ENCODE measurements around the gene IL32. TPM values are rescaled to one million over a fixed set of nuclear protein-coding genes. Genes with fewer than 3 reads are reported as not detected.
A peak's percentile ranks its signal among the peaks of the same experiment; 100 is the strongest.

The IL32 gene
- total and polyA plus RNA-seq, 9 of the 15 experiments (the other 6 are each of a cell fraction or from before 2014, with no cell fraction given): 0.21 to 2.2 (median 0.37) TPM; not detected in 3

DNA sequence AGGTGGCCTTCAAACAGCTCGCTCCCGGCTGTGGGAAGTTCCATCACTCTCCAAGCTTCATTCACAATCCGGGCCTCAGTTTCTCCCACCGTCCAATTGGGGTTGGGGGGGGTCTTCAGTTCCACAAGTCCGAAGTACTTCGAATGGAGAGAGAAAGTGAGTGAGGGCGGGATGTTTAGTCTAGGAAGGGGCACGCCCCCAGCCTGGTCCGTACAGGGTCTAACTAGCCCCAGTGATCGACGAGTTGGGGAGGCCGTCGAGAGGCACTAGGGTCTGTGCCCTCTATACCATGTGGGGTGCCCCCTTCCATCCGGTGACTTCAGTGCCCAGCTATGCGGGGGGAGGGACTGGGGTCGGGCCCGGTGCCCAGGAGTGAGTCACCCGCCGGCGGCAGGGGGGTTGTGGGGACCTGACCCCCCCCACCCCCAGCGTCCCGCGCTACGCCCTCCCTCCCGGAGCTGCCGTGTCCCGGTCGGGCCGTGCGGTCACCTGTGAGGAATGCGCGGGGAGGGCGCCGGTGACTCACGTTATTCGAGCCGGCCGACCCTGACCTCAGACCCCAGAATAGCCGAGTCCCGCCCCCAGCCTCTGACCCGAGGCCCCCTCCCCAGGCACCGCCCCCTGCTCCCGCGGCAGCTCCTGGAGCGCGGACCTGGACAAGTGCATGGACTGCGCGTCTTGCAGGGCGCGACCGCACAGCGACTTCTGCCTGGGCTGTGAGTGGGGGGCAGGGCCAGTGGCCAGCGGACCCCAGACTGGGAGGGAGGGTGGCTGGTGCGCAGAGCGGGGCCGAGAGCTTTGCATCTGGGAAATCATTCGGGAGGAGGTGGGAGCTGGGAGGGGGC is 44.6 kb upstream of the IL32 start (continued):
- TF ChIP-seq, protein P1, sequence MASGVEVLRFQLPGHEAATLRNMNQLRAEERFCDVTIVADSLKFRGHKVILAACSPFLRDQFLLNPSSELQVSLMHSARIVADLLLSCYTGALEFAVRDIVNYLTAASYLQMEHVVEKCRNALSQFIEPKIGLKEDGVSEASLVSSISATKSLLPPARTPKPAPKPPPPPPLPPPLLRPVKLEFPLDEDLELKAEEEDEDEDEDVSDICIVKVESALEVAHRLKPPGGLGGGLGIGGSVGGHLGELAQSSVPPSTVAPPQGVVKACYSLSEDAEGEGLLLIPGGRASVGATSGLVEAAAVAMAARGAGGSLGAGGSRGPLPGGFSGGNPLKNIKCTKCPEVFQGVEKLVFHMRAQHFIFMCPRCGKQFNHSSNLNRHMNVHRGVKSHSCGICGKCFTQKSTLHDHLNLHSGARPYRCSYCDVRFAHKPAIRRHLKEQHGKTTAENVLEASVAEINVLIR (CRISPR knock-in tag; IDR thresholded peaks at IDR 0.05): no peak
- TF ChIP-seq, protein P2, sequence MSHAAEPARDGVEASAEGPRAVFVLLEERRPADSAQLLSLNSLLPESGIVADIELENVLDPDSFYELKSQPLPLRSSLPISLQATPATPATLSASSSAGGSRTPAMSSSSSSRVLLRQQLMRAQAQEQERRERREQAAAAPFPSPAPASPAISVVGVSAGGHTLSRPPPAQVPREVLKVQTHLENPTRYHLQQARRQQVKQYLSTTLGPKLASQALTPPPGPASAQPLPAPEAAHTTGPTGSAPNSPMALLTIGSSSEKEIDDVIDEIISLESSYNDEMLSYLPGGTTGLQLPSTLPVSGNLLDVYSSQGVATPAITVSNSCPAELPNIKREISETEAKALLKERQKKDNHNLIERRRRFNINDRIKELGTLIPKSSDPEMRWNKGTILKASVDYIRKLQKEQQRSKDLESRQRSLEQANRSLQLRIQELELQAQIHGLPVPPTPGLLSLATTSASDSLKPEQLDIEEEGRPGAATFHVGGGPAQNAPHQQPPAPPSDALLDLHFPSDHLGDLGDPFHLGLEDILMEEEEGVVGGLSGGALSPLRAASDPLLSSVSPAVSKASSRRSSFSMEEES (CRISPR knock-in tag; IDR thresholded peaks at IDR 0.05): no peak
- TF ChIP-seq ZNF584 (CRISPR knock-in tag; IDR thresholded peaks at IDR 0.05; ENCODE audit: low read depth) (no peak), NCOA6 (IDR thresholded peaks at IDR 0.05) (no peak), ZNF764 (CRISPR knock-in tag; IDR thresholded peaks at IDR 0.05; ENCODE audit: low read depth) (no peak), GATA2 (CRISPR knock-in tag; IDR thresholded peaks at IDR 0.05) (no peak), HDAC8 (tag; IDR thresholded peaks at IDR 0.05) (no peak), FOS (IDR thresholded peaks at IDR 0.05; ENCODE audit: extremely low read depth, insufficient read length) (no peak), MTA3 (IDR thresholded peaks at IDR 0.05; ENCODE audit: borderline replicate concordance) (peak; percentile 27), TCF15 (CRISPR knock-in tag; IDR thresholded peaks at IDR 0.05) (no peak), FOSL1 (tag; conservative IDR thresholded peaks at IDR 0.05) (peak; percentile 93), POLR2A (conservative IDR thresholded peaks at IDR 0.05) (peak; percentile 33; the same call in 1 of the 2 replicates), ZNF551 (CRISPR knock-in tag; IDR thresholded peaks at IDR 0.05) (no peak), TEAD4 (IDR thresholded peaks at IDR 0.05; ENCODE audit: low read length) (peak; percentile 69; the same call in 1 of the 2 replicates), TEAD4 (CRISPR knock-in tag; IDR thresholded peaks at IDR 0.05; ENCODE audit: borderline replicate concordance) (peak; percentile 83; the same call in 1 of the 2 replicates), ZNF3 (CRISPR knock-in tag; IDR thresholded peaks at IDR 0.05) (no peak), FUS (optimal IDR thresholded peaks at IDR 0.05; ENCODE audit: low read depth, low read length) (no peak)
- TF ChIP-seq, protein P3, sequence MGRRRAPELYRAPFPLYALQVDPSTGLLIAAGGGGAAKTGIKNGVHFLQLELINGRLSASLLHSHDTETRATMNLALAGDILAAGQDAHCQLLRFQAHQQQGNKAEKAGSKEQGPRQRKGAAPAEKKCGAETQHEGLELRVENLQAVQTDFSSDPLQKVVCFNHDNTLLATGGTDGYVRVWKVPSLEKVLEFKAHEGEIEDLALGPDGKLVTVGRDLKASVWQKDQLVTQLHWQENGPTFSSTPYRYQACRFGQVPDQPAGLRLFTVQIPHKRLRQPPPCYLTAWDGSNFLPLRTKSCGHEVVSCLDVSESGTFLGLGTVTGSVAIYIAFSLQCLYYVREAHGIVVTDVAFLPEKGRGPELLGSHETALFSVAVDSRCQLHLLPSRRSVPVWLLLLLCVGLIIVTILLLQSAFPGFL (CRISPR knock-in tag; IDR thresholded peaks at IDR 0.05): no peak
- TF ChIP-seq, protein P4, sequence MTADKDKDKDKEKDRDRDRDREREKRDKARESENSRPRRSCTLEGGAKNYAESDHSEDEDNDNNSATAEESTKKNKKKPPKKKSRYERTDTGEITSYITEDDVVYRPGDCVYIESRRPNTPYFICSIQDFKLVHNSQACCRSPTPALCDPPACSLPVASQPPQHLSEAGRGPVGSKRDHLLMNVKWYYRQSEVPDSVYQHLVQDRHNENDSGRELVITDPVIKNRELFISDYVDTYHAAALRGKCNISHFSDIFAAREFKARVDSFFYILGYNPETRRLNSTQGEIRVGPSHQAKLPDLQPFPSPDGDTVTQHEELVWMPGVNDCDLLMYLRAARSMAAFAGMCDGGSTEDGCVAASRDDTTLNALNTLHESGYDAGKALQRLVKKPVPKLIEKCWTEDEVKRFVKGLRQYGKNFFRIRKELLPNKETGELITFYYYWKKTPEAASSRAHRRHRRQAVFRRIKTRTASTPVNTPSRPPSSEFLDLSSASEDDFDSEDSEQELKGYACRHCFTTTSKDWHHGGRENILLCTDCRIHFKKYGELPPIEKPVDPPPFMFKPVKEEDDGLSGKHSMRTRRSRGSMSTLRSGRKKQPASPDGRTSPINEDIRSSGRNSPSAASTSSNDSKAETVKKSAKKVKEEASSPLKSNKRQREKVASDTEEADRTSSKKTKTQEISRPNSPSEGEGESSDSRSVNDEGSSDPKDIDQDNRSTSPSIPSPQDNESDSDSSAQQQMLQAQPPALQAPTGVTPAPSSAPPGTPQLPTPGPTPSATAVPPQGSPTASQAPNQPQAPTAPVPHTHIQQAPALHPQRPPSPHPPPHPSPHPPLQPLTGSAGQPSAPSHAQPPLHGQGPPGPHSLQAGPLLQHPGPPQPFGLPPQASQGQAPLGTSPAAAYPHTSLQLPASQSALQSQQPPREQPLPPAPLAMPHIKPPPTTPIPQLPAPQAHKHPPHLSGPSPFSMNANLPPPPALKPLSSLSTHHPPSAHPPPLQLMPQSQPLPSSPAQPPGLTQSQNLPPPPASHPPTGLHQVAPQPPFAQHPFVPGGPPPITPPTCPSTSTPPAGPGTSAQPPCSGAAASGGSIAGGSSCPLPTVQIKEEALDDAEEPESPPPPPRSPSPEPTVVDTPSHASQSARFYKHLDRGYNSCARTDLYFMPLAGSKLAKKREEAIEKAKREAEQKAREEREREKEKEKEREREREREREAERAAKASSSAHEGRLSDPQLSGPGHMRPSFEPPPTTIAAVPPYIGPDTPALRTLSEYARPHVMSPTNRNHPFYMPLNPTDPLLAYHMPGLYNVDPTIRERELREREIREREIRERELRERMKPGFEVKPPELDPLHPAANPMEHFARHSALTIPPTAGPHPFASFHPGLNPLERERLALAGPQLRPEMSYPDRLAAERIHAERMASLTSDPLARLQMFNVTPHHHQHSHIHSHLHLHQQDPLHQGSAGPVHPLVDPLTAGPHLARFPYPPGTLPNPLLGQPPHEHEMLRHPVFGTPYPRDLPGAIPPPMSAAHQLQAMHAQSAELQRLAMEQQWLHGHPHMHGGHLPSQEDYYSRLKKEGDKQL (CRISPR knock-in tag; IDR thresholded peaks at IDR 0.05; ENCODE audit: borderline replicate concordance): no peak
